Fibroblast of lung (primary cell): ENCODE results near the gene FCHO1.

Experiments used
- EZH2 ChIP-seq: IDR thresholded peaks from 2 replicates; pipeline ENCODE4 v1.5.1; 2012; ENCODE audit warnings: low read length, control low read depth, mild to moderate bottlenecking; ENCODE audit errors: missing control alignments
- TF ChIP-seq, protein P1 (sequence below), 2 donors: IDR thresholded peaks in 1 of 2; conservative IDR thresholded peaks in 1 of 2; 1 replicate in 1 of 2; 2 replicates in 1 of 2; pipeline ENCODE4 v1.5.1; 2011 to 2012; ENCODE audit warnings: low read length in 2 of 2, control low read depth in 1 of 2, inconsistent platforms in 1 of 2, low read depth in 1 of 2, mild to moderate bottlenecking in 1 of 2

DNA sequence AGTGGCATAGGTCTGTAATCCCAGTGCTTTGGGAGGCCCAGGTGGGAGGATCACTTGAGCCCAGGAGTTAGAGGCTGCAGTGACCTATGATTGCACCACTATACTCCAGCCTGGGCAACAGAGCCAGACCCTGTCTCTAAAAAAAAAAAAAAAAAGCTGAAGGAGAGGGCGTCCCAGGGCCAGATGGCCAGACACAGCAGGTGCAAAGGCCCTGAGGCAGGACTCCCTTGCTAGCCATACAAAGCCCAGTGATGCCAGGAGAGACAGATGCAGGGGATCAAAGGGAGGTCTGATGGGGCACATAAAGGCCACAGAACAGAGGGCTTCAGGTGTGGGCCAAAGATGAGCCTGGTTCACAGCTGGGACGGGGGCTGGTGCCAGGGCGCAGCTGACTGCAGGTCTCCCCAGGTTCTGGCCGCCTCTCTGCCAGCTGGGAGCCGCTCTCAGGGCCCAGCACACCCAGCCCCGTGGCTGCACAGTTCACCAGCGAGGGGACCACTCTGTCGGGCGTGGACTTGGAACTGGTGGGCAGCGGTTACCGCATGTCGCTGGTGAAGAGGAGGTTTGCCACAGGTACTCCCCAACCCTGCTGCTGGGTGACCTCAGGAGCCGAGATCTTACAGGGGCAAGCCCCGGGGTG is 36.1 kb downstream of the FCHO1 start:
- TF ChIP-seq, protein P1, sequence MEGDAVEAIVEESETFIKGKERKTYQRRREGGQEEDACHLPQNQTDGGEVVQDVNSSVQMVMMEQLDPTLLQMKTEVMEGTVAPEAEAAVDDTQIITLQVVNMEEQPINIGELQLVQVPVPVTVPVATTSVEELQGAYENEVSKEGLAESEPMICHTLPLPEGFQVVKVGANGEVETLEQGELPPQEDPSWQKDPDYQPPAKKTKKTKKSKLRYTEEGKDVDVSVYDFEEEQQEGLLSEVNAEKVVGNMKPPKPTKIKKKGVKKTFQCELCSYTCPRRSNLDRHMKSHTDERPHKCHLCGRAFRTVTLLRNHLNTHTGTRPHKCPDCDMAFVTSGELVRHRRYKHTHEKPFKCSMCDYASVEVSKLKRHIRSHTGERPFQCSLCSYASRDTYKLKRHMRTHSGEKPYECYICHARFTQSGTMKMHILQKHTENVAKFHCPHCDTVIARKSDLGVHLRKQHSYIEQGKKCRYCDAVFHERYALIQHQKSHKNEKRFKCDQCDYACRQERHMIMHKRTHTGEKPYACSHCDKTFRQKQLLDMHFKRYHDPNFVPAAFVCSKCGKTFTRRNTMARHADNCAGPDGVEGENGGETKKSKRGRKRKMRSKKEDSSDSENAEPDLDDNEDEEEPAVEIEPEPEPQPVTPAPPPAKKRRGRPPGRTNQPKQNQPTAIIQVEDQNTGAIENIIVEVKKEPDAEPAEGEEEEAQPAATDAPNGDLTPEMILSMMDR (conservative IDR thresholded peaks at IDR 0.05 in 1 of 2, IDR thresholded peaks at IDR 0.05 in 1 of 2; ENCODE audit: low read depth in 1 of 2, low read length in 2 of 2), result no peak
- TF ChIP-seq EZH2, result no peak
